Measurements from ENCODE around the gene DOCK1.

DOCK1 gene

GRCh38 chr10:126959906-126960685 lies 54.9 kb downstream of the DOCK1 start:
- no peak for TF ChIP-seq SPI1 (IDR thresholded peaks at IDR 0.05; ENCODE audit: low read depth, low read length)
- TF ChIP-seq PAX5 (IDR thresholded peaks at IDR 0.05; ENCODE audit: insufficient read depth, low read length, severe bottlenecking) = no peak
- no peak for TF ChIP-seq POLR2A (IDR thresholded peaks at IDR 0.05; ENCODE audit: low read depth, low read length)
- no peak for TF ChIP-seq POU2F2 (IDR thresholded peaks at IDR 0.05; ENCODE audit: low read depth, low read length)
- TF ChIP-seq POLR2AphosphoS5 (IDR thresholded peaks at IDR 0.05; ENCODE audit: low read depth, low read length) = no peak
- no peak for TF ChIP-seq TAF1 (IDR thresholded peaks at IDR 0.05; ENCODE audit: low read depth, low read length)
- DNase-seq (ENCODE audit: insufficient read length, low spot score) (no peak), FAIRE-seq (no peak)

DNA sequence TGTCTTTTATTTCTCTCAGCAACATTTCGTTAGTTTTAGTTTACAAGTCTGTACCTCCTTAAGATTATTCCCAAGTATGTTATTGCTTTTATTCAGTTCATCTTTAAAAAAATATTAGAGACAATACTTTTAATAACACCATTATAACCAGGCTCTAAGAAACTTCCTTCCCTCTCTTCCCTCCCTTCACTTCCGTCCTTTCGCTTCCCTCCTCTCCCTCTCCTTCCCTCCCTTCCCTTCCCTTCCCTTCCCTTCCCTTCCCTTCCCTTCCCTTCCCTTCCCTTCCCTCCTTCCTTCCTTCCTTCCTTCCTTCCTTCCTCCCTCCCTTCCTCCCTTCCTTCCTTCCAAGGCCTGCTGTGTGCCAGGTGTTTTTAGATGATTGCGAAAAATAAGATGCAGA lies 58.1 kb downstream of the DOCK1 start:
- FAIRE-seq = no peak
- no peak for TF ChIP-seq TAF1 (IDR thresholded peaks at IDR 0.05; ENCODE audit: low read depth, low read length)
- no peak for TF ChIP-seq SPI1 (IDR thresholded peaks at IDR 0.05; ENCODE audit: low read depth, low read length)
- TF ChIP-seq POU2F2 (IDR thresholded peaks at IDR 0.05; ENCODE audit: low read depth, low read length) = no peak
- TF ChIP-seq POLR2AphosphoS5 (IDR thresholded peaks at IDR 0.05; ENCODE audit: low read depth, low read length) = no peak
- no peak for TF ChIP-seq POLR2A (IDR thresholded peaks at IDR 0.05; ENCODE audit: low read depth, low read length)
- TF ChIP-seq PAX5 (IDR thresholded peaks at IDR 0.05; ENCODE audit: insufficient read depth, low read length, severe bottlenecking) = no peak
- no peak for DNase-seq (ENCODE audit: insufficient read length, low spot score)

DNA sequence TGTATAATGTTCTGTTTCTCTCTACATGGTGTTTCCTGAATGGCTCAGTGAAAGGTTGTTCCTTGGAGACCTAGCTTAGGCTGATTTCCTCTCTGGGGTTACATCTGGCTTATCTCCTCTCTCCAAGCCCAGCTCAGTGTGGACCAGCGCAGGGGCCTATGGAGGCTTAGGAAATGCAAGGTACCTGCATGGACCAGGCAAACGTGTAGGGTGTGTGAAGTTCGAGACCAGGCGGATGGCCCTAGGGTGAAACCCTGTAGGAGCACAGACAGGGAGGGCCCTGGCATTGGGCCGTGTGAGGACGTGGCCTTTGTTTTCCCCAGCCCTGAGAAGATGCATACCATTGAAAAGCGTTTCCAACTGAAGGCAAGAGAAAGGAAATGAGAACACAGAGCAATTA lies 59.0 kb downstream of the DOCK1 start:
- no peak for DNase-seq (ENCODE audit: insufficient read length, low spot score)
- FAIRE-seq = no peak
- no peak for TF ChIP-seq POLR2A (IDR thresholded peaks at IDR 0.05; ENCODE audit: low read depth, low read length)
- TF ChIP-seq POU2F2 (IDR thresholded peaks at IDR 0.05; ENCODE audit: low read depth, low read length) = no peak
- TF ChIP-seq PAX5 (IDR thresholded peaks at IDR 0.05; ENCODE audit: insufficient read depth, low read length, severe bottlenecking) = no peak
- TF ChIP-seq TAF1 (IDR thresholded peaks at IDR 0.05; ENCODE audit: low read depth, low read length) = no peak
- TF ChIP-seq SPI1 (IDR thresholded peaks at IDR 0.05; ENCODE audit: low read depth, low read length) = no peak
- TF ChIP-seq POLR2AphosphoS5 (IDR thresholded peaks at IDR 0.05; ENCODE audit: low read depth, low read length) = no peak

DNA sequence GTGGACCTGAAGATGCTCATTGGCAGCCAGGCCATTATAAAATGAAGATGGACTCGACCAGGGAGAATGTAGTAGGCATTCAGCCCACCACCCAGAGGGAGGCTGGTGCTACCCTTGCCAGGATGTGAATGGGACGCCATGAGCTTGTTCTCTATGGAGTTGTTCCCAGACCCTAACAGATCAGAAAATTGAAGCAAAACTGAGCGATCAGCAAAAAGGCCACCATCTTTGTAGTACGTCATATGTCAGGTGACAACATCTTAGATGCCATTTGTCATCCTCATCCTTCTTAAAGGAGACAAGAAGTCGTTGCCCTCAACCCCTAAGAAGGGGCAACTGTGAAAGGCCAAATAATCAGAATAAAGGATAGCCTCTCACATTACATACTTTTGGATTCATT lies 61.7 kb downstream of the DOCK1 start:
- TF ChIP-seq TAF1 (IDR thresholded peaks at IDR 0.05; ENCODE audit: low read depth, low read length) = no peak
- no peak for TF ChIP-seq POLR2AphosphoS5 (IDR thresholded peaks at IDR 0.05; ENCODE audit: low read depth, low read length)
- TF ChIP-seq POU2F2 (IDR thresholded peaks at IDR 0.05; ENCODE audit: low read depth, low read length) = no peak
- TF ChIP-seq SPI1 (IDR thresholded peaks at IDR 0.05; ENCODE audit: low read depth, low read length) = no peak
- TF ChIP-seq PAX5 (IDR thresholded peaks at IDR 0.05; ENCODE audit: insufficient read depth, low read length, severe bottlenecking) = no peak
- no peak for TF ChIP-seq POLR2A (IDR thresholded peaks at IDR 0.05; ENCODE audit: low read depth, low read length)
- no peak for DNase-seq (ENCODE audit: insufficient read length, low spot score)
- no peak for FAIRE-seq

- TF ChIP-seq SPI1 (IDR thresholded peaks at IDR 0.05; ENCODE audit: low read depth, low read length) = no peak
- TF ChIP-seq TAF1 (IDR thresholded peaks at IDR 0.05; ENCODE audit: low read depth, low read length) = no peak
- no peak for TF ChIP-seq PAX5 (IDR thresholded peaks at IDR 0.05; ENCODE audit: insufficient read depth, low read length, severe bottlenecking)
- TF ChIP-seq POU2F2 (IDR thresholded peaks at IDR 0.05; ENCODE audit: low read depth, low read length) = no peak
- TF ChIP-seq POLR2A (IDR thresholded peaks at IDR 0.05; ENCODE audit: low read depth, low read length) = no peak
- no peak for TF ChIP-seq POLR2AphosphoS5 (IDR thresholded peaks at IDR 0.05; ENCODE audit: low read depth, low read length)
- FAIRE-seq (no peak), DNase-seq (ENCODE audit: insufficient read length, low spot score) (no peak)
Measured at GRCh38 chr10:126969310-126969709, 64.1 kb downstream of the DOCK1 start.

GRCh38 chr10:126972635-126973414 lies 67.6 kb downstream of the DOCK1 start:
- FAIRE-seq (no peak), DNase-seq (ENCODE audit: insufficient read length, low spot score) (no peak)
- TF ChIP-seq PAX5 (IDR thresholded peaks at IDR 0.05; ENCODE audit: insufficient read depth, low read length, severe bottlenecking) (no peak), TAF1 (IDR thresholded peaks at IDR 0.05; ENCODE audit: low read depth, low read length) (no peak), POU2F2 (IDR thresholded peaks at IDR 0.05; ENCODE audit: low read depth, low read length) (no peak)

DNA sequence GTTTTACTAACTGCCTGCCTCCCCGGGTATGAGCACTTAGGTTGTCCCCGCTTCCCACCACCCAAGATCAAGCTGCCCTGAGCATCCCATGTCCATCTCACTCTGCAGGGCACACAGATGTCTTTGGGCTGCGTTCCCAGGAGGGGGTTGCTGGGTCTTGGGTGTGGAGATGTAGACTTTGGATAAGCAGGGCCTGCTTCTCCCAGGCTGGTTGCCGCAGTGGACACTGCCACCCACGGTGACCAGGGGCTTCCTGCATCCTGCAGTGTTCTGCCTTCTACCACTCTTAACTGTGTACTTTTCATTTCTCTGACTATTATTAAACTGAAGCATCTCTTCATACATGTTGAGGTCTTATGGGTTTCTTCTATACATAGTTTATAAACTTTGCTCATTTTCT lies 70.0 kb downstream of the DOCK1 start:
- TF ChIP-seq POU2F2 (IDR thresholded peaks at IDR 0.05; ENCODE audit: low read depth, low read length) = no peak
- no peak for TF ChIP-seq POLR2AphosphoS5 (IDR thresholded peaks at IDR 0.05; ENCODE audit: low read depth, low read length)
- TF ChIP-seq PAX5 (IDR thresholded peaks at IDR 0.05; ENCODE audit: insufficient read depth, low read length, severe bottlenecking) = no peak
- no peak for TF ChIP-seq SPI1 (IDR thresholded peaks at IDR 0.05; ENCODE audit: low read depth, low read length)
- no peak for TF ChIP-seq TAF1 (IDR thresholded peaks at IDR 0.05; ENCODE audit: low read depth, low read length)
- TF ChIP-seq POLR2A (IDR thresholded peaks at IDR 0.05; ENCODE audit: low read depth, low read length) = no peak
- FAIRE-seq (no peak), DNase-seq (ENCODE audit: insufficient read length, low spot score) (no peak)

DNA sequence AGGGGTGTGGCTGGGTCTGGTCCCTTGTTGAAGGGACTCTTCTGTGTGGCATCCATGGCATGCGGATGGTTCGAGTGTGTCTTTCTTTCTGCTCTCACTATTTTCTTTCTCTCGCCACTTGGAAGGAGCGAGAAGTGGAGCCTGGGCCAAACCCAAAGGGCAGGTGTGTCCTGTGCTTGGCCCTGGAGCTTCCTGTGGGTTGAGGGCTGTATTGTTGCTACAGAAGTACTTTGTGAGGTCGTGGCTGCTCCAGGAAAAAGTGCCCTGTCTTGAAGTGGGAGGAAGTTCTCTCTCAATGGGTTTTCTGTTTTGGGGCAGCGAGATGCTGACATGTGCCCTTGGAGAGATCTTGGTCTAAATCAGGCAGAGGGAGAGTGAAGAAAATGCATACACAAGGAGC lies 72.0 kb downstream of the DOCK1 start:
- TF ChIP-seq POLR2AphosphoS5 (IDR thresholded peaks at IDR 0.05; ENCODE audit: low read depth, low read length) (no peak), TAF1 (IDR thresholded peaks at IDR 0.05; ENCODE audit: low read depth, low read length) (no peak), POLR2A (IDR thresholded peaks at IDR 0.05; ENCODE audit: low read depth, low read length) (no peak), POU2F2 (IDR thresholded peaks at IDR 0.05; ENCODE audit: low read depth, low read length) (no peak), SPI1 (IDR thresholded peaks at IDR 0.05; ENCODE audit: low read depth, low read length) (no peak), PAX5 (IDR thresholded peaks at IDR 0.05; ENCODE audit: insufficient read depth, low read length, severe bottlenecking) (no peak)
- FAIRE-seq (no peak), DNase-seq (ENCODE audit: insufficient read length, low spot score) (no peak)

DNA sequence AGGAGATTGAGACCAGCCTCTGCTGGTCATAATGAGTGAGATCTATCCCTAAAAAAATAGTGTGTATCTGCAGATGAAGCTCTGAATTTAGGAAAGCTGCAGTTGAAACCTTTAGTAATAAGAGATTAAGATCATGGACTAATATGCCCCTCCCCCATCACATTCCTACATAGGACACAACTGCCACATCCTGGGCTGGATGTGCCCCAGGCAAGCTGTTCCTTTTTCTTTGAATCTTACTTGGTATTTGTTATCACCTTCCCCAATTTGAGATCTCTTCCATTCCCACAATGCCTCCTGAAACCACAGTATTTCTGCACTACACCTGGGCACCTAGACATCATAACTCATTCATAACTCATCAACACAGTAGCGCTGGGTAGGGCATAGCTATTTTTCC lies 74.1 kb downstream of the DOCK1 start:
- TF ChIP-seq POU2F2 (IDR thresholded peaks at IDR 0.05; ENCODE audit: low read depth, low read length) = no peak
- no peak for TF ChIP-seq POLR2A (IDR thresholded peaks at IDR 0.05; ENCODE audit: low read depth, low read length)
- TF ChIP-seq TAF1 (IDR thresholded peaks at IDR 0.05; ENCODE audit: low read depth, low read length) = no peak
- TF ChIP-seq SPI1 (IDR thresholded peaks at IDR 0.05; ENCODE audit: low read depth, low read length) = no peak
- no peak for TF ChIP-seq PAX5 (IDR thresholded peaks at IDR 0.05; ENCODE audit: insufficient read depth, low read length, severe bottlenecking)
- TF ChIP-seq POLR2AphosphoS5 (IDR thresholded peaks at IDR 0.05; ENCODE audit: low read depth, low read length) = no peak

More for the DNA sequence above, 74.1 kb downstream of the DOCK1 start:
- FAIRE-seq = no peak
- DNase-seq (ENCODE audit: insufficient read length, low spot score) = no peak

All from GM12891 (cell line).